NCI-H82 treated with DMSO at 0.1 percent for 48 hours (cell line): ENCODE results near the gene MTMR4.
"Not testable (repeated sequence)": the region's sequence is repeated elsewhere in the genome, so short reads cannot be mapped to it uniquely, and the experiment has no call there.

Experiments
- DNase-seq: peaks from one replicate; lab custom pipeline; 2025; ENCODE audit not compliant: unreplicated experiment; lab: John Stamatoyannopoulos, UW

Gene MTMR4

DNA sequence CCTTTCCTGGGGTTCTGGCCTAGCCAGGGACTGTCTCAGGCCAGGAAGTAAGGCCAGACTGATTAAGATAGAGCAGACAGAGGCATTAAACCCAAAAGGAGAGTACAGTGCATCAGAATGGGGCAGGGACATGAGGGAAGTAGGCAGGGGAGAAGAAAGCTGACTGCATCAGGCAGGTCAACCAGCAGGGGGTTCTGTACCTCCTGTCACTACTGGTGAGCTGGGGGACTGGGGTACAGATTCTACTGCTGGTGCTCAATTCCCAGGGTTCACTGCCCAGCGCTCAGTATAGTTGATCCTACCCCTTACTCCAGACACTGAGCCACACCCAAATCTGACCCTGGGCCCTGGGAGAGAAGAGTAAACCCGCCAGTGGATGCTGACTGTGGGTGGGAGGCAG, 12.9 kb upstream of the MTMR4 start:
- DNase-seq: no peak

- no peak for DNase-seq
These were observed 10.8 kb upstream of the MTMR4 start for GRCh38 chr17:58525239-58525638.

DNA sequence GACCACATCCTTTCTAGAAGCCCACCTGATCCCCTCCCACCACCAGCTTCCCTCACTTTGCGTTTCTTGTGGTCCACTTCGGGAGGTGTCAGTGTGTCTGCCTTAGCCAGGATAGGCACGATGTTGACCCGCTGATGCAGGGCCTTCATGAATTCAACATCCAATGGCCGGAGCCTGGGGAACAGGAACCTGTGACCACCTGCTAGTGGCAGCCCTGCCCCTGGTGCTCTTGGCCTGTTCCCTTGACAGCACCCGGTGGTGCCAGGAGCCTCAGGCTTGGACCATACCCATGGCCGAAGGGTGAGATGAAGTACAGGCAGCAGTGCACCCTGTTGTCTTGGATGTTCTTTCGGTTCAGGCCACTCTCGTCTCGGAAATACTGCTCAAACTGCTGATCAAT, 7.2 kb upstream of the MTMR4 start:
- no peak for DNase-seq

DNA sequence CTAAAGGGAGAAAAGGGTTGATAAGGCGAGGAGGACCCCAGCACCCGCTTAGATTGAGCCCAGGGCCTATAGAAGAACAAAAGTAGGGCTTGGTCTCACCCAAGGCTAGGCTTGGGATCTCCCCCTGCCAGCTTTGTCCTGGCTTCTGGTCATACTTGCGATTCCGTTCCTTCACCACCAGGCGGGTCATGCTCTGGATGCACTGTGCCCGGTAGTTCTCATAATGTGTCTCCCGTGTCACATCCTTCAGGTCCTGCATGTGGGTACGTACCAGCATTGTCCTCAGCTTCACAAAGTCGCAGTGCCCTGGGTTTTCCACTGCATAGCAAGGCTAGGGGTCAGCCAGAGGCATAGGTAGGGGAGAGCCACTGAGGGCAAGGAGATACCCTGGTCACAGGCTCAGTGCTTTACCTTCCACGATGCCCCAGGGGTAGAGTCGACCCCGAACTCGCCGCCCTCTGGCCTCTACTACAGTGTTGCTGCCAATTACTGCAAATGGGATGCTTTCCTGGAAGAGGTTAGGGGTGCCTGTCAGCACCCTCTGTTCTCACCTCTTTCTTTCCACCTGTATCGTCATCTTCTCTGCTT, 6.5 kb upstream of the MTMR4 start:
- no peak for DNase-seq

GRCh38 chr17:58517928-58518609, 3.6 kb upstream of the MTMR4 start:
- peak; percentile 99 for DNase-seq

DNA sequence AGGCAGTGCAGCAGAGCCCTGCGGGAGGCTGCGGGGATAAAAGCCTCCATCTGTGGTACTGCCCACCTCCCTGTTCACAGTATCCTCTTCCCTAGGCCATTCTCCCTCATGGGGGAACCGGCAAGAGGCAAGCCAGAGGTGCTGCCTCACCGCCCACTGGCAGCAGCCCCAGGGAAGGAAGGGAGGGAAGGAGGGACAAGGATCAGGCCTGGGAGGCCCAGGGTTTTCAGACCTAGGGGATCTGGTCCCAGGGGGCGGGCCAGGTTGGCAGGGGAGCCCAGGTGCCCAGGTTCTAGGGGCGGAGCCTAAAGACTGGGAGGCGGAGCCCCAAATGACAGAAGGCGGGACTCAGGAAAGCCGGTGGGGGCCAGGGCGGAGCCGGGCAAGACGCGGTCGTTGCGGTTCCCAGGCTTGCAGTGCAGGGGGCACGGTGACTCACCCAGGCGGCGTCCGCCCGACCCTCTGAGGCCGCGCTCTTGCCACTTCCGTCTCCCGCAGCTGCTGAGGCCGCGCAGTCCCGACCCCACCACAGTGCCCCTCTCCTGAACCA, 3.0 kb upstream of the MTMR4 start:
- no peak for DNase-seq

GRCh38 chr17:58516644-58517377, 2.4 kb upstream of the MTMR4 start:
- no peak for DNase-seq

DNA sequence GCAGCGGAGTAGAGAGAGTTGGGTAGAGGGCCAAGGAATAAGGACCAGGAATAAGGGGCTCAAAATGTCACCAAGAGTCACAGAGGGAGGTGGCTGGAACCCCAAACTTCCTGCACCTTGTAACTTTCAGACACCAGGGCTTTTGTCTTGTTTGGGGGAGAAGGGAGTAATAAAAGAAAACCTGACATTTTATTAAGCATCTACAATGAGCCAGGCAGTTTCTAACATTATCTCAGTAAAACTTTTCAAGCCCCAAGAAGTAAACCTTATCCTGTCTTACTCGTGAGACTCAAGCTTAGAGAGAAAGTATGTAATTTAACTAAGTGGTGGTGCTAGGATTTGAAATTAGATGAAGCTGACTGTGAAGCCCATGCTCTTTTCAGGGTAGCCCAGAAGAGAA, 848 bp upstream of the MTMR4 start:
- no peak for DNase-seq

DNA sequence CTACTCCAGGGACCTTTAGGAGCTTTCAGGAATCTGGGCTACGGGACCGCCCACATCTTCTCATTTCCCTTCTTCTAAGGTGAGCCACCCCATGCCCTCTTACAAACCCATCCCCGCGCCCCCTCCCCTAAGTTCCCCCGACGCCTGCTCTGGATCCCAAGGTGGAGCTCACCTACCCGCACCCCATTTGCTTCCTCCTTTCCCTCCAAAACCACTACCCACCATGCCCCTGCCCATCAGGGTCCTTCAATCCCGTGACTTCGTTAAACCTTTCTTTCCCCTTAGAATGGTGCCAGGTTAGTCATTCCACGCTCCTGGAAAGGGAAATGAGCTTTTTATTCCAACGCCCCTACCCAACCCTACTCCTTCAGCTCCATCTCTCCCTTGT, 326 bp upstream of the MTMR4 start:
- DNase-seq: no peak

GRCh38 chr17:58513267-58513964, 1.0 kb downstream of the MTMR4 start:
- DNase-seq: no peak

DNA sequence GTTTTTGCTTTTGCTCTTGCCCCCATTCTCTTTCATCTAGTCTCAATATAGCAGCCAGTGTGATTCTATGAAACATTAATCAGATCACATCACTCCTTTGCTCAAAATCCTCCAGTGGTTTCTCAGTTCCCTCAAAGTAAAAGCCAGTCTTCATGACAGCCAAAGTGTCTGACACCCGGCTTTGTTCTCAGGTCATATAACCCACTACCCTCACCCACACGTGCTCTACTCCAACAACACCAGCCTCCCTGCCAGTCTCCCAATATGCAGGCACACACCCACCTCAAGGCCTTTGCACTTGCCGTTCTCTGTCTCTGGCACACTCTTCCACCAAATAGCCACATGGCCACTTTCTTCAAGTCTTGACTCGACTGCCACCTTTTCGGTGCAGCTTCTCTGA, 4.4 kb downstream of the MTMR4 start:
- DNase-seq: no peak

- no peak for DNase-seq
These were observed 5.9 kb downstream of the MTMR4 start for GRCh38 chr17:58508341-58509067.

DNA sequence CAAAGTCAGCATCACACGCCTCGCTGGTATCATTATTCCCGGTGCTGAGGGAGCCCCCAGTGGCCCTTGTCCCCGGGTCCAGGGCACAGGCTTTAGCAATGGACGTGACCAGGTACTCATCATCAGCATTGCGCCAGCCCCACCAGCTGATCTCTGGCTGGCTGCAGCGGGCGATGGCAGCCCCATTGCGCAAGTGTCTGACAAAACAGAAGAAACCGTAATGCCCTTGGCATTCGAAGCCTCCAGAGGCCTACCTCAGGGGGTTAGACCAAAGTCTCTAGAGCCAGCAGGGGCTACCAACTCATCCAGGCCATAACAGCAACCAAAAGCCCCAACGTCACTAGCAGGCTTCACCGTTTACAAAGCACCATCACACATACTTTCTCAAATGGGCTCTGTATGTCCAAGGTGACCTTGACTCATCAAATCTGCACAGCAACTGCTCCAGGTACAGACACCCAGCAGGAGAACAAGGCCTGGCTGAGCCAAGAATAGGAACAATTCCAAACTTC, 7.3 kb downstream of the MTMR4 start:
- no peak for DNase-seq

- DNase-seq: no peak
These were observed 7.9 kb downstream of the MTMR4 start for GRCh38 chr17:58506354-58507080.

- no peak for DNase-seq
These were observed 9.5 kb downstream of the MTMR4 start for GRCh38 chr17:58504826-58505351.

- DNase-seq: no peak
These were observed 10.6 kb downstream of the MTMR4 start for GRCh38 chr17:58503866-58504265.

- not testable (repeated sequence) for DNase-seq
These were observed 11.3 kb downstream of the MTMR4 start for GRCh38 chr17:58503134-58503533.

GRCh38 chr17:58501451-58501850, 13.0 kb downstream of the MTMR4 start:
- no peak for DNase-seq

DNA sequence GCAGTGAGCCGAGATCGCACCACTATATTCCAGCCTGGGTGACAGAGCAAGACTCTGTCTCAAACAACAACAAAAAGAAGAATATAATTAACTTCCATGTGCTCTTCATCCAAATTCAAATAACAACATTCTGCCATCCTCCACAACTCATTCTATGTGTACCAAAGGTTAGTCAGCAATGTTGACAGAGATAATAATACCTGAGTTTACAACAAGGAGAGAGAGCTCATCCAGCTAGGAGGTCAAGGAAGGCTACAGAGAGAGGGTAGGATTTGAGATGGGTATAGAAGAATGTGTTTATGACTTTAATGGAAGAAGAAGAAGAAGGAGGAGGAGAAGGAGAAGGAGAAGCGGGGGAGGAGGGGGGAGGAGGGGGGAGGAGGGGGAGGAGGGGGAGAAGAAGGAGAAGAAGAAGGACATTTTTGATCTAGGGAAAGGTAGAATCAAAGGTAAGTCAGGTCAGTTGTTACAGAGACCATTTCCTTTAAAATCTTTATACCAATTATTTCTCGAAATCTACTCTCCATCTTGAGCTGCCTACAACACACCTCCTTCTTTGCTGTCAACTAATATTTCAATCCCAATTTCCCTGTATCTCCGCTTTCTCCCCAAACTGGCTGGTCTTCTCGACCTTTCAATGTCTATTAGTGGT, 16.1 kb downstream of the MTMR4 start:
- DNase-seq: no peak
